GM23338 (cell line): ENCODE results near the gene OR2T11. TPM values are rescaled to one million over a fixed set of nuclear protein-coding genes. Genes with fewer than 3 reads are reported as not detected.
"Not testable (repeated sequence)": the region's sequence is repeated elsewhere in the genome, so short reads cannot be mapped to it uniquely, and the experiment has no call there.

Source experiments
- ATAC-seq: fragments of 200-7000 bp; cut with Tn5 transposase; 3 replicates; pipeline ENCODE4 v1.9.1; 2020
- DNase-seq: peaks from one replicate; pipeline ENCODE4 v3.0.0-alpha.2; 2015; ENCODE audit warnings: low spot score
- H2AFZ ChIP-seq: fragments of 200-600 bp; sonication (generic); 2 replicates; pipeline ENCODE4 v1.8.0; 2016; ENCODE audit warnings: antibody characterized with exemption, mild to moderate bottlenecking, moderate library complexity
- H3F3A ChIP-seq: fragments of 200-600 bp; sonication (generic); replicated peaks from 2 replicates; pipeline ENCODE4 v1.8.0; 2017; ENCODE audit warnings: antibody characterized with exemption, mixed run types, low read depth
- H3K27ac ChIP-seq: fragments of 200-600 bp; sonication (generic); 2 replicates; pipeline ENCODE4 v1.6.1; 2016; ENCODE audit warnings: low read depth
- H3K27me3 ChIP-seq: fragments of 200-600 bp; sonication (generic); 2 replicates; pipeline ENCODE4 v1.8.0; 2016; ENCODE audit warnings: mild to moderate bottlenecking, mixed run types, moderate library complexity; ENCODE audit not compliant: insufficient read depth
- H3K36me3 ChIP-seq: fragments of 200-600 bp; sonication (generic); 2 replicates; pipeline ENCODE4 v1.8.0; 2016; ENCODE audit warnings: mild to moderate bottlenecking; ENCODE audit not compliant: insufficient read depth
- H3K4me1 ChIP-seq: fragments of 200-600 bp; sonication (generic); 2 replicates; pipeline ENCODE4 v1.8.0; 2016; ENCODE audit warnings: mild to moderate bottlenecking, moderate library complexity; ENCODE audit not compliant: insufficient read depth
- H3K4me2 ChIP-seq: fragments of 200-600 bp; sonication (generic); 2 replicates; pipeline ENCODE4 v1.7.1; 2017; ENCODE audit warnings: mixed run types
- H3K4me3 ChIP-seq: fragments of 200-600 bp; sonication (generic); 2 replicates; pipeline ENCODE4 v1.6.1; 2016; ENCODE audit warnings: mixed run types
- H3K79me2 ChIP-seq: fragments of 200-600 bp; sonication (generic); replicated peaks from 2 replicates; pipeline ENCODE4 v1.8.0; 2017; ENCODE audit warnings: mild to moderate bottlenecking; ENCODE audit not compliant: insufficient read depth
- H3K9me2 ChIP-seq: fragments of 200-600 bp; sonication (generic); 2 replicates; pipeline ENCODE4 v1.8.0; 2017; ENCODE audit not compliant: insufficient read depth
- H4K20me1 ChIP-seq: fragments of 200-600 bp; sonication (generic); replicated peaks from 2 replicates; pipeline ENCODE4 v1.8.0; 2017; ENCODE audit warnings: mild to moderate bottlenecking; ENCODE audit not compliant: insufficient read depth
- H3K27ac Mint-ChIP-seq: 2 replicates; pipeline ENCODE4 v1.8.0; 2020; ENCODE audit warnings: inconsistent platforms, mild to moderate bottlenecking, moderate library complexity, mixed read lengths
- H3K27me3 Mint-ChIP-seq: 3 replicates; pipeline ENCODE4 v1.8.0; 2022; ENCODE audit warnings: low read depth, mild to moderate bottlenecking, moderate library complexity, mixed read lengths, inconsistent platforms; ENCODE audit not compliant: insufficient read depth, poor library complexity
- H3K36me3 Mint-ChIP-seq: 3 replicates; pipeline ENCODE4 v1.8.0; 2021; ENCODE audit warnings: low read depth, mild to moderate bottlenecking, inconsistent platforms, moderate library complexity, mixed read lengths
- H3K4me1 Mint-ChIP-seq: 3 replicates; pipeline ENCODE4 v1.8.0; 2020; ENCODE audit warnings: mild to moderate bottlenecking, inconsistent platforms, mixed read lengths
- H3K4me3 Mint-ChIP-seq: 3 replicates; pipeline ENCODE4 v1.8.0; 2021; ENCODE audit warnings: moderate library complexity, mild to moderate bottlenecking, inconsistent platforms, mixed read lengths
- H3K9me3 Mint-ChIP-seq: 3 replicates; pipeline ENCODE4 v1.8.0; 2020; ENCODE audit warnings: moderate library complexity, mild to moderate bottlenecking, inconsistent platforms, mixed read lengths
- polyA plus RNA-seq: library from polyadenylated mRNA; unstranded; fragments of >200 nt; fragmentation: Nextera tagmentation; extraction: Ambion mirVana; gene quantifications from 2 replicates; pipeline ENCODE4 v1.2.1, GENCODE V29; 2016
- total RNA-seq: library from RNA; depleted of rRNA; stranded (reverse); fragments of >200 nt; shearing (Covaris generic); gene quantifications from 2 replicates; pipeline ENCODE4 v1.2.3, GENCODE V29; 2014

Gene OR2T11
- total and polyA plus RNA-seq, 2 experiments from 2014 or later = not detected

GRCh38 chr1:248655354-248655753 is 20.5 kb upstream of the OR2T11 start, which contains the start of gene OR2T27:
Gene OR2T27, minus strand, starts transcription at chr1:248655528. Its CDS starts 4,644 bp downstream, at chr1:248650884.
- H3K27me3 Mint-ChIP-seq, H3K4me1 Mint-ChIP-seq, H3K27ac Mint-ChIP-seq, H3K36me3 Mint-ChIP-seq, H3K79me2 ChIP-seq, ATAC-seq, H3K4me3 ChIP-seq, H3K27ac ChIP-seq, H3K4me3 Mint-ChIP-seq, H3K27me3 ChIP-seq, H3K9me2 ChIP-seq, H3F3A ChIP-seq, H3K4me1 ChIP-seq, H3K4me2 ChIP-seq, H2AFZ ChIP-seq, DNase-seq, H3K36me3 ChIP-seq, H4K20me1 ChIP-seq: not testable (repeated sequence)
- peaks cover 47% of the 10 kb centered on the region for H3K9me3 Mint-ChIP-seq

- not testable (repeated sequence) for H3K79me2 ChIP-seq, H3K4me3 Mint-ChIP-seq, H3K27ac Mint-ChIP-seq, H3K4me3 ChIP-seq, H3K4me1 Mint-ChIP-seq, H3K36me3 Mint-ChIP-seq, H3K4me1 ChIP-seq, ATAC-seq, H3K27me3 ChIP-seq, H3K36me3 ChIP-seq, H3F3A ChIP-seq, H3K4me2 ChIP-seq, H4K20me1 ChIP-seq, H2AFZ ChIP-seq, H3K27me3 Mint-ChIP-seq, H3K9me2 ChIP-seq, H3K27ac ChIP-seq, DNase-seq
- peaks cover 39% of the 10 kb centered on the region for H3K9me3 Mint-ChIP-seq
Measured at GRCh38 chr1:248648770-248649536, 14.1 kb upstream of the OR2T11 start.

- H3K27me3 ChIP-seq, H3K36me3 Mint-ChIP-seq: not testable (repeated sequence)
Measured at GRCh38 chr1:248645178-248645577, 10.3 kb upstream of the OR2T11 start, which contains the start of gene OR2T35. Gene OR2T35, minus strand, starts transcription at chr1:248645278. Its CDS starts 6,020 bp downstream, at chr1:248639258.

GRCh38 chr1:248642971-248643651 is 8.2 kb upstream of the OR2T11 start:
- H3K9me2 ChIP-seq, H3F3A ChIP-seq, H3K27me3 Mint-ChIP-seq, H3K4me1 Mint-ChIP-seq, H3K4me2 ChIP-seq, H4K20me1 ChIP-seq, H3K79me2 ChIP-seq, H3K36me3 ChIP-seq, H3K4me3 Mint-ChIP-seq, DNase-seq, H3K4me1 ChIP-seq, H3K27ac Mint-ChIP-seq, H2AFZ ChIP-seq, H3K27ac ChIP-seq, H3K27me3 ChIP-seq, ATAC-seq, H3K4me3 ChIP-seq, H3K36me3 Mint-ChIP-seq: not testable (repeated sequence)
- H3K9me3 Mint-ChIP-seq = peaks cover 20% of the 10 kb centered on the region

More at GRCh38 chr1:248645178-248645577, 10.3 kb upstream of the OR2T11 start, which contains the start of gene OR2T35:
- not testable (repeated sequence) for H3K27ac Mint-ChIP-seq, DNase-seq, H3K9me2 ChIP-seq, H2AFZ ChIP-seq, H3K4me3 ChIP-seq, H4K20me1 ChIP-seq, ATAC-seq, H3K36me3 ChIP-seq, H3K27me3 Mint-ChIP-seq, H3K79me2 ChIP-seq, H3K4me2 ChIP-seq, H3F3A ChIP-seq, H3K4me1 Mint-ChIP-seq, H3K4me3 Mint-ChIP-seq, H3K4me1 ChIP-seq, H3K27ac ChIP-seq
- H3K9me3 Mint-ChIP-seq = peaks cover 29% of the 10 kb centered on the region

GRCh38 chr1:248641583-248641982 is 6.7 kb upstream of the OR2T11 start:
- not testable (repeated sequence) for H3K36me3 ChIP-seq, H3K27ac Mint-ChIP-seq, H3K4me1 ChIP-seq, H3K4me3 Mint-ChIP-seq, H3K36me3 Mint-ChIP-seq, H3K27me3 Mint-ChIP-seq, DNase-seq, H3K79me2 ChIP-seq, H4K20me1 ChIP-seq, H3K4me1 Mint-ChIP-seq, H3K27me3 ChIP-seq, H3K4me2 ChIP-seq, H3K27ac ChIP-seq, H3K9me2 ChIP-seq, H3F3A ChIP-seq, H3K4me3 ChIP-seq, ATAC-seq, H2AFZ ChIP-seq
- peaks cover 22% of the 10 kb centered on the region for H3K9me3 Mint-ChIP-seq

- H2AFZ ChIP-seq, H3K27me3 Mint-ChIP-seq, H3K4me3 ChIP-seq, H3K27ac ChIP-seq, DNase-seq, H3K4me1 Mint-ChIP-seq, H3K4me2 ChIP-seq, H3K4me3 Mint-ChIP-seq, H3K36me3 ChIP-seq, H3K27me3 ChIP-seq, H3K9me2 ChIP-seq, H3K4me1 ChIP-seq, ATAC-seq, H3K36me3 Mint-ChIP-seq, H3K27ac Mint-ChIP-seq, H4K20me1 ChIP-seq, H3F3A ChIP-seq, H3K79me2 ChIP-seq: not testable (repeated sequence)
- H3K9me3 Mint-ChIP-seq = peaks cover 19% of the 10 kb centered on the region
Measured at GRCh38 chr1:248640906-248641305, 6.0 kb upstream of the OR2T11 start.
